HepG2 (cell line): ENCODE data around the gene CEBPZOS. TPM values are rescaled to one million over a fixed set of nuclear protein-coding genes. Genes with fewer than 3 reads are reported as not detected.
A peak's percentile ranks its signal among the peaks of the same experiment; 100 is the strongest.

ENCODE experiments used
- CBX5 ChIP-seq: sonication (generic); formaldehyde crosslinking; IDR thresholded peaks from 2 replicates; pipeline ENCODE4 v1.4.0; 2020; ENCODE audit warnings: missing genetic modification reagents, borderline replicate concordance
- FOXA1 ChIP-seq, 2 experiments: fragments of 450-650 bp in 1 of 2; sonication (generic) in 1 of 2; formaldehyde crosslinking in 1 of 2; IDR thresholded peaks; 2 replicates each; pipeline versions ENCODE4 v1.4.0 to v1.6.1; 2016 to 2020; ENCODE audit warnings: missing genetic modification reagents in 1 of 2
- GATA4 ChIP-seq: sonication (generic); IDR thresholded peaks from 2 replicates; pipeline ENCODE4 v1.6.1; 2016; ENCODE audit warnings: antibody characterized with exemption, low read depth, borderline replicate concordance
- ISL2 ChIP-seq: sonication (generic); formaldehyde crosslinking; IDR thresholded peaks from 2 replicates; pipeline ENCODE4 v1.5.0; 2020; ENCODE audit warnings: missing genetic modification reagents
- KLF12 ChIP-seq: sonication (generic); formaldehyde crosslinking; IDR thresholded peaks from 2 replicates; pipeline ENCODE4 v1.4.0; 2020; ENCODE audit warnings: missing genetic modification reagents, borderline replicate concordance
- MIER3 ChIP-seq: IDR thresholded peaks from 2 replicates; pipeline ENCODE4 v1.6.1; 2016; ENCODE audit warnings: missing compliant biosample characterization, borderline replicate concordance
- NFIB ChIP-seq: sonication (generic); formaldehyde crosslinking; IDR thresholded peaks from 2 replicates; pipeline ENCODE4 v1.9.0; 2021; ENCODE audit warnings: missing genetic modification reagents, mild to moderate bottlenecking, borderline replicate concordance
- PHB2 ChIP-seq: fragments of 450-650 bp; IDR thresholded peaks from 2 replicates; pipeline ENCODE4 v1.6.1; 2018; ENCODE audit not compliant: partially characterized antibody
- RORA ChIP-seq: sonication (generic); formaldehyde crosslinking; IDR thresholded peaks from 2 replicates; pipeline ENCODE4 v1.5.0; 2020; ENCODE audit warnings: mild to moderate bottlenecking, missing genetic modification reagents, moderate library complexity
- SMC3 ChIP-seq: IDR thresholded peaks from 2 replicates; pipeline ENCODE4 v1.6.1; 2011; ENCODE audit warnings: low read length, improper control_type of control experiment
- SOX6 ChIP-seq, 2 experiments: fragments of 450-650 bp in 1 of 2; sonication (generic) in 1 of 2; formaldehyde crosslinking in 1 of 2; IDR thresholded peaks; 2 replicates each; pipeline versions ENCODE4 v1.4.0 to v1.6.1; 2017 to 2020; ENCODE audit warnings: antibody characterized with exemption in 1 of 2, mild to moderate bottlenecking in 1 of 2, missing genetic modification reagents in 1 of 2
- SRY ChIP-seq: sonication (generic); formaldehyde crosslinking; IDR thresholded peaks from 2 replicates; pipeline ENCODE4 v1.8.0; 2022; ENCODE audit warnings: mild to moderate bottlenecking, missing genetic modification reagents
- TBX3 ChIP-seq: fragments of 450-650 bp; IDR thresholded peaks from 2 replicates; pipeline ENCODE4 v1.6.1; 2017; ENCODE audit warnings: antibody characterized with exemption, mild to moderate bottlenecking, inconsistent platforms, borderline replicate concordance
- TCF7L2 ChIP-seq: IDR thresholded peaks from 2 replicates; pipeline ENCODE4 v1.6.1; 2011; ENCODE audit warnings: mild to moderate bottlenecking, low read depth, low read length, moderate library complexity
- ZMYM4 ChIP-seq: sonication (generic); formaldehyde crosslinking; IDR thresholded peaks from 2 replicates; pipeline ENCODE4 v1.8.1; 2023; ENCODE audit warnings: mild to moderate bottlenecking, missing genetic modification reagents
- ZNF12 ChIP-seq: sonication (generic); formaldehyde crosslinking; IDR thresholded peaks from 2 replicates; pipeline ENCODE4 v1.5.0; 2020; ENCODE audit warnings: missing genetic modification reagents
- ZNF224 ChIP-seq: sonication (generic); formaldehyde crosslinking; IDR thresholded peaks from 2 replicates; pipeline ENCODE4 v1.5.0; 2020; ENCODE audit warnings: mild to moderate bottlenecking, missing genetic modification reagents
- ZNF253 ChIP-seq: sonication (generic); formaldehyde crosslinking; IDR thresholded peaks from 2 replicates; pipeline ENCODE4 v1.8.0; 2022; ENCODE audit warnings: mild to moderate bottlenecking, missing genetic modification reagents, borderline replicate concordance
- ZNF343 ChIP-seq: sonication (generic); formaldehyde crosslinking; IDR thresholded peaks from 2 replicates; pipeline ENCODE4 v1.4.0; 2020; ENCODE audit warnings: mild to moderate bottlenecking, missing genetic modification reagents
- ZNF484 ChIP-seq: sonication (generic); formaldehyde crosslinking; IDR thresholded peaks from 2 replicates; pipeline ENCODE4 v1.5.1; 2020; ENCODE audit warnings: mild to moderate bottlenecking, low read depth, missing genetic modification reagents, borderline replicate concordance
- ZNF589 ChIP-seq: sonication (generic); formaldehyde crosslinking; conservative IDR thresholded peaks from 2 replicates; pipeline ENCODE4 v1.8.0; 2022; ENCODE audit warnings: mild to moderate bottlenecking, moderate library complexity, missing genetic modification reagents
- ZNF614 ChIP-seq: IDR thresholded peaks from 2 replicates; pipeline ENCODE4 v1.6.1; 2018; ENCODE audit warnings: missing biosample characterization, missing genetic modification reagents, inconsistent platforms, borderline replicate concordance
- polyA plus RNA-seq, 8 experiments: library from polyadenylated mRNA; depleted of rRNA in 3 of 8; stranded (reverse) in 7 of 8; unstranded in 1 of 8; fragments of >200 nt; fragmentation: Illumina TruSeq in 4 of 8; extraction: Trizol in 4 of 8; gene quantifications; 2 replicates each; pipeline versions ENCODE4 v1.2.1 to v1.2.3, GENCODE V29; 2011 to 2016; ENCODE audit warnings: low read depth in 4 of 8, missing spikeins in 1 of 8, mixed read lengths in 1 of 8; ENCODE audit not compliant: insufficient read depth in 1 of 8
- total RNA-seq, 5 experiments: library from RNA; depleted of rRNA; stranded (reverse); fragments of >200 nt; fragmentation: Illumina TruSeq; extraction: Trizol; gene quantifications; 2 replicates each; pipeline ENCODE4 v1.2.3, GENCODE V29; 2016; ENCODE audit warnings: low read depth in 1 of 5
- TF ChIP-seq, protein P1 (sequence below): sonication (generic); formaldehyde crosslinking; IDR thresholded peaks from 2 replicates; pipeline ENCODE4 v1.4.0; 2020; ENCODE audit warnings: missing genetic modification reagents
- TF ChIP-seq, protein P2 (sequence below): sonication (generic); formaldehyde crosslinking; IDR thresholded peaks from 2 replicates; pipeline ENCODE4 v1.9.0; 2021; ENCODE audit warnings: missing genetic modification reagents, borderline replicate concordance
- TF ChIP-seq, protein P3 (sequence below): IDR thresholded peaks from 2 replicates; pipeline ENCODE4 v1.6.1; 2016; ENCODE audit warnings: low read depth
- TF ChIP-seq, protein P4 (sequence below): IDR thresholded peaks from 2 replicates; pipeline ENCODE4 v1.6.1; 2016; ENCODE audit warnings: missing compliant biosample characterization, missing genetic modification reagents, borderline replicate concordance

Gene CEBPZOS
- total and polyA plus RNA-seq, 2 of the 13 experiments (the other 11 are each of a cell fraction or from before 2014, with no cell fraction given) = 18.6 to 44.7 TPM

DNA sequence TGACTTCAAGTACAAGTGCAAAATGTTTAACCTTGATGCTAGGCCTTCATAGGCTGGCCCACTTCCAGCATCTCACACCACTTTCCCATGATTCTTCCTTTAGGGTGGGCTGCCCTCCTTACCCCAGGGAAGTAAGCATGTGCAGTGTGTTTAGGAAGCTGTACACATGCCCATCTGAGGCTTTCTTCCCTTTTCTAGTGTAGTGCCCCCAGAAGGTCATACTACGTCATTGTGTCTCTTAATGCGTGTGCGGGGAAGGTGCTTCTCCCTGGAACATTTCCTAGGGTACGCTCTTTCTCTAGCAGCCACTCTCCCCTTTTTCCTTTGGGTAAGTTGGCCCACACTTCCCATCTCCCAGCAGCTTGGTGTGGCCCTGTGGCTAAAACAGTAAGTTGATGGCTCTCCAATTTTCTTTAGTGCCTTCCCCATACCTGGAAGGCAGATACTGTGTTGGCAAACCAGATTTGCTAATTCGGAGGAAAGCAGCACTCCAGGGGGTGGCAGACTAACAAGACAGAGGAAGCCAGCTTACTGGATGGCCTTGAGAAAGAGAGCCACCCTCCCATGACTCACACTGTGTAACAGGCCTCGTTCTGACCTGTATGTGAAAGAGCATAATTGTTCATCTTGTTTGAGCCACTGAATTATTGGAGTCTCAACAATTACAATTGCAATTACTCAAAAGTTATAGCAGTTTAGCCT lies 6.7 kb upstream of the CEBPZOS start (continued):
- TF ChIP-seq ZMYM4 (CRISPR knock-in tag) (peak; percentile 41; the same call in 1 of the 2 replicates), SMC3 (peak; percentile 27), ZNF12 (no peak), ISL2 (CRISPR knock-in tag) (no peak), ZNF614 (0 out of 2 replicates have a peak, but pooled peaks have one; percentile 44), MIER3 (0 out of 2 replicates have a peak, but pooled peaks have one; percentile 29), PHB2 (no peak), KLF12 (CRISPR knock-in tag) (no peak), GATA4 (no peak), ZNF253 (CRISPR knock-in tag) (no peak), SOX6 (IDR thresholded peaks at IDR 0.05) (no peak), SOX6 (CRISPR knock-in tag; IDR thresholded peaks at IDR 0.05) (peak; percentile 37; the same call in 1 of the 2 replicates), TBX3 (no peak), FOXA1 (IDR thresholded peaks at IDR 0.05) (no peak), FOXA1 (CRISPR knock-in tag; IDR thresholded peaks at IDR 0.05) (peak; percentile 65), ZNF589 (no peak), RORA (CRISPR knock-in tag) (no peak), SRY (CRISPR knock-in tag) (no peak), TCF7L2 (no peak), ZNF224 (CRISPR knock-in tag) (no peak), ZNF484 (CRISPR knock-in tag) (no peak), NFIB (CRISPR knock-in tag) (no peak), ZNF343 (no peak), CBX5 (no peak; the same call in 1 of the 2 replicates)
- TF ChIP-seq, protein P1, sequence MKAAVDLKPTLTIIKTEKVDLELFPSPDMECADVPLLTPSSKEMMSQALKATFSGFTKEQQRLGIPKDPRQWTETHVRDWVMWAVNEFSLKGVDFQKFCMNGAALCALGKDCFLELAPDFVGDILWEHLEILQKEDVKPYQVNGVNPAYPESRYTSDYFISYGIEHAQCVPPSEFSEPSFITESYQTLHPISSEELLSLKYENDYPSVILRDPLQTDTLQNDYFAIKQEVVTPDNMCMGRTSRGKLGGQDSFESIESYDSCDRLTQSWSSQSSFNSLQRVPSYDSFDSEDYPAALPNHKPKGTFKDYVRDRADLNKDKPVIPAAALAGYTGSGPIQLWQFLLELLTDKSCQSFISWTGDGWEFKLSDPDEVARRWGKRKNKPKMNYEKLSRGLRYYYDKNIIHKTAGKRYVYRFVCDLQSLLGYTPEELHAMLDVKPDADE (CRISPR knock-in tag) = no peak
- TF ChIP-seq, protein P2, sequence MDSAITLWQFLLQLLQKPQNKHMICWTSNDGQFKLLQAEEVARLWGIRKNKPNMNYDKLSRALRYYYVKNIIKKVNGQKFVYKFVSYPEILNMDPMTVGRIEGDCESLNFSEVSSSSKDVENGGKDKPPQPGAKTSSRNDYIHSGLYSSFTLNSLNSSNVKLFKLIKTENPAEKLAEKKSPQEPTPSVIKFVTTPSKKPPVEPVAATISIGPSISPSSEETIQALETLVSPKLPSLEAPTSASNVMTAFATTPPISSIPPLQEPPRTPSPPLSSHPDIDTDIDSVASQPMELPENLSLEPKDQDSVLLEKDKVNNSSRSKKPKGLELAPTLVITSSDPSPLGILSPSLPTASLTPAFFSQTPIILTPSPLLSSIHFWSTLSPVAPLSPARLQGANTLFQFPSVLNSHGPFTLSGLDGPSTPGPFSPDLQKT (CRISPR knock-in tag) = no peak
- TF ChIP-seq, protein P3, sequence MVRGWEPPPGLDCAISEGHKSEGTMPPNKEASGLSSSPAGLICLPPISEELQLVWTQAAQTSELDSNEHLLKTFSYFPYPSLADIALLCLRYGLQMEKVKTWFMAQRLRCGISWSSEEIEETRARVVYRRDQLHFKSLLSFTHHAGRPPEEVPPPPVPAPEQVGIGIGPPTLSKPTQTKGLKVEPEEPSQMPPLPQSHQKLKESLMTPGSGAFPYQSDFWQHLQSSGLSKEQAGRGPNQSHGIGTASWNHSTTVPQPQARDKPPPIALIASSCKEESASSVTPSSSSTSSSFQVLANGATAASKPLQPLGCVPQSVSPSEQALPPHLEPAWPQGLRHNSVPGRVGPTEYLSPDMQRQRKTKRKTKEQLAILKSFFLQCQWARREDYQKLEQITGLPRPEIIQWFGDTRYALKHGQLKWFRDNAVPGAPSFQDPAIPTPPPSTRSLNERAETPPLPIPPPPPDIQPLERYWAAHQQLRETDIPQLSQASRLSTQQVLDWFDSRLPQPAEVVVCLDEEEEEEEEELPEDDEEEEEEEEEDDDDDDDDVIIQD (CRISPR knock-in tag) = peak; percentile 73; the same call in 1 of the 2 replicates
- TF ChIP-seq, protein P4, sequence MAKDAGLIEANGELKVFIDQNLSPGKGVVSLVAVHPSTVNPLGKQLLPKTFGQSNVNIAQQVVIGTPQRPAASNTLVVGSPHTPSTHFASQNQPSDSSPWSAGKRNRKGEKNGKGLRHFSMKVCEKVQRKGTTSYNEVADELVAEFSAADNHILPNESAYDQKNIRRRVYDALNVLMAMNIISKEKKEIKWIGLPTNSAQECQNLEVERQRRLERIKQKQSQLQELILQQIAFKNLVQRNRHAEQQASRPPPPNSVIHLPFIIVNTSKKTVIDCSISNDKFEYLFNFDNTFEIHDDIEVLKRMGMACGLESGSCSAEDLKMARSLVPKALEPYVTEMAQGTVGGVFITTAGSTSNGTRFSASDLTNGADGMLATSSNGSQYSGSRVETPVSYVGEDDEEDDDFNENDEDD (CRISPR knock-in tag) = no peak
